ENCODE data around the gene SLC38A7.

Gene SLC38A7

GRCh38 chr16:58635502-58635901, 49.1 kb downstream of the SLC38A7 start:
- DNase-seq (ENCODE audit: low spot score): no peak

- no peak for DNase-seq (ENCODE audit: low spot score)
Measured at GRCh38 chr16:58634265-58634802, 50.2 kb downstream of the SLC38A7 start.

- DNase-seq (ENCODE audit: low spot score): peak; percentile 100
Measured at GRCh38 chr16:58629733-58630640, 54.6 kb downstream of the SLC38A7 start, which contains the start of gene CNOT1. Gene CNOT1, minus strand, starts transcription at chr16:58629826. Its CDS starts 30,489 bp downstream, at chr16:58599337.

GRCh38 chr16:58628845-58629732, 55.5 kb downstream of the SLC38A7 start:
- DNase-seq (ENCODE audit: low spot score): peak; percentile 62

DNA sequence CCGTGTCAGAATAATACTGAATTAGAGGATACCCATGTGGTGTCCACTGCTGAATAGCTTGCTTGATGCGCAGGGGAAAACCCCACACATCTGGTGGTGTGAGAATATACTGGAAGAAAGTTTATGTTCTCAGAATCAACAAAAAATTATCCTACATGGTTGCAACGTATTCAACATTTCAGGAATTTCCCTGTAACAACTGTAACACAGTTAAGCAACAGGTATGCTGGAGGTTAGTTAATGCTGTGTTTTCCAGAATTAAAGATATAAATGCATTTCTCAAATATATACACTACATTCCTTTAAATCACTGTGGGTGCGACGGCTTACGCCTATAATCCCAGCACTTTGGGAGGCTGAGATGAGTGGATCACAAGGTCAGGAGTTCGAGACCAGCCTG, 60.4 kb downstream of the SLC38A7 start:
- no peak for DNase-seq (ENCODE audit: low spot score)

- no peak for DNase-seq (ENCODE audit: low spot score)
Measured at GRCh38 chr16:58620396-58620795, 64.2 kb downstream of the SLC38A7 start.

- no peak for DNase-seq (ENCODE audit: low spot score)
Measured at GRCh38 chr16:58615280-58615679, 69.3 kb downstream of the SLC38A7 start.
